Renal cortical epithelial cell (primary cell): ENCODE results near the gene RTN4RL1. TPM values are rescaled to one million over a fixed set of nuclear protein-coding genes. Genes with fewer than 3 reads are reported as not detected.

Experiments used
- DNase-seq: peaks from one replicate; pipeline ENCODE4 v3.0.0-alpha.2; 2011; ENCODE audit warnings: low read depth
- total RNA-seq: library from RNA; depleted of rRNA; stranded (reverse); fragments of >200 nt; gene quantifications from 2 replicates; pipeline ENCODE4 v1.2.3, GENCODE V29; 2014

The RTN4RL1 gene
- total RNA-seq = 0.35 and 4.3 TPM in 2 replicates

GRCh38 chr17:2025220-2025621, at the start of gene RTN4RL1:
RTN4RL1 (minus strand) TSS chr17:2025334; CDS start chr17:2024865, 469 bp downstream.
- no peak for DNase-seq

- DNase-seq = no peak
Observed at GRCh38 chr17:2074919-2075318, 49.8 kb upstream of the RTN4RL1 start.

GRCh38 chr17:2071455-2072281, 46.5 kb upstream of the RTN4RL1 start:
- no peak for DNase-seq

- DNase-seq = no peak
Observed at GRCh38 chr17:2071024-2071385, 45.9 kb upstream of the RTN4RL1 start.

GRCh38 chr17:2070241-2071023, 45.3 kb upstream of the RTN4RL1 start:
- DNase-seq = no peak

- DNase-seq = no peak
Observed at GRCh38 chr17:2068519-2069051, 43.5 kb upstream of the RTN4RL1 start.

- DNase-seq = no peak
Observed at GRCh38 chr17:2068031-2068518, 42.9 kb upstream of the RTN4RL1 start.

GRCh38 chr17:2067608-2068024, 42.5 kb upstream of the RTN4RL1 start:
- DNase-seq = no peak

- no peak for DNase-seq
Observed at GRCh38 chr17:2067048-2067561, 42.0 kb upstream of the RTN4RL1 start.

GRCh38 chr17:2065949-2066400, 40.8 kb upstream of the RTN4RL1 start:
- no peak for DNase-seq

- DNase-seq = no peak
Observed at GRCh38 chr17:2064980-2065785, 40.0 kb upstream of the RTN4RL1 start.

- DNase-seq = no peak
Observed at GRCh38 chr17:2064520-2064971, 39.4 kb upstream of the RTN4RL1 start.

GRCh38 chr17:2064147-2064489, 39.0 kb upstream of the RTN4RL1 start:
- DNase-seq = no peak

- no peak for DNase-seq
Observed at GRCh38 chr17:2063261-2064146, 38.4 kb upstream of the RTN4RL1 start.

- DNase-seq = no peak
Observed at GRCh38 chr17:2062571-2063183, 37.5 kb upstream of the RTN4RL1 start.

- no peak for DNase-seq
Observed at GRCh38 chr17:2061441-2061958, 36.4 kb upstream of the RTN4RL1 start.

GRCh38 chr17:2060681-2061440, 35.7 kb upstream of the RTN4RL1 start:
- no peak for DNase-seq

- no peak for DNase-seq
Observed at GRCh38 chr17:2060385-2060658, 35.2 kb upstream of the RTN4RL1 start.
